Endothelial cell of umbilical vein (primary cell): Measurements from ENCODE around the gene CREB3. TPM values are rescaled to one million over a fixed set of nuclear protein-coding genes. Genes with fewer than 3 reads are reported as not detected.

Source experiments
- BruUV-seq: library from RNA; stranded (reverse); fragments of 400-500 nt; replicated peaks from 2 replicates; lab custom pipeline; 2021; lab: Mats Ljungman, UMichigan
- CTCF ChIA-PET: fragments of 300-600, 350-600 bp; sonication (Branson Sonifier 250); formaldehyde crosslinking; loops from one replicate; lab custom pipeline; 2021; ENCODE audit warnings: antibody characterized with exemption, inconsistent platforms; lab: Charles Lee
- POLR2A ChIA-PET: fragments of 300-600, 350-600 bp; sonication (Branson Sonifier 250); formaldehyde crosslinking; loops from one replicate; lab custom pipeline; 2021; ENCODE audit warnings: antibody characterized with exemption, inconsistent platforms; lab: Charles Lee
- DNase-seq: peaks from one replicate; pipeline ENCODE4 v3.0.0-alpha.2; 2011; ENCODE audit warnings: low read depth, low spot score
- FAIRE-seq: peaks from 2 replicates; lab custom pipeline; 2011; peaks lifted over from hg19 to GRCh38; lab: Jason Lieb, UNC
- H2AFZ ChIP-seq: 2 replicates; pipeline ENCODE4 v1.6.0; 2012; ENCODE audit warnings: low read depth, low read length, control low read depth, inconsistent platforms
- H3K27ac ChIP-seq: 2 replicates; pipeline ENCODE4 v1.5.1; 2011; ENCODE audit warnings: low read depth, mild to moderate bottlenecking, control low read depth, low read length, moderate library complexity; ENCODE audit not compliant: insufficient read depth
- H3K27me3 ChIP-seq, 2 experiments: 2 replicates each; pipeline versions ENCODE4 v1.6.0 to v1.6.1; 2011; ENCODE audit warnings: low read length in 2 of 2, mixed read lengths in 1 of 2; ENCODE audit not compliant: control insufficient read depth in 2 of 2, insufficient read depth in 2 of 2
- H3K36me3 ChIP-seq, 2 experiments: 2 replicates in 1 of 2; 3 replicates in 1 of 2; pipeline ENCODE4 v1.5.1; 2011; ENCODE audit warnings: low read length in 2 of 2, mild to moderate bottlenecking in 1 of 2, moderate library complexity in 1 of 2; ENCODE audit not compliant: control insufficient read depth in 2 of 2, insufficient read depth in 2 of 2; ENCODE audit errors: extremely low read depth in 1 of 2
- H3K4me1 ChIP-seq: 3 replicates; pipeline ENCODE4 v1.5.1; 2011; ENCODE audit warnings: mild to moderate bottlenecking, low read length; ENCODE audit not compliant: control insufficient read depth, insufficient read depth; ENCODE audit errors: extremely low read depth
- H3K4me2 ChIP-seq: 2 replicates; pipeline ENCODE4 v1.6.1; 2011; ENCODE audit warnings: low read length, control low read depth, mixed read lengths; ENCODE audit not compliant: insufficient read depth
- H3K4me3 ChIP-seq, 3 experiments: fragments of 200-600 bp in 1 of 3; sonication (generic), shearing (Covaris generic) in 1 of 3; replicated peaks in 1 of 3; 2 replicates each; pipeline ENCODE4 v1.5.1; 2011 to 2016; ENCODE audit warnings: control low read depth in 3 of 3, low read length in 3 of 3, mild to moderate bottlenecking in 2 of 3, inconsistent platforms in 1 of 3, low read depth in 1 of 3, moderate library complexity in 1 of 3; ENCODE audit not compliant: insufficient read depth in 1 of 3
- H3K79me2 ChIP-seq: 2 replicates; pipeline ENCODE4 v1.6.0; 2012; ENCODE audit warnings: low read length, inconsistent platforms; ENCODE audit not compliant: control insufficient read depth, insufficient read depth
- H3K9ac ChIP-seq: replicated peaks from 2 replicates; pipeline ENCODE3; 2011; ENCODE audit warnings: low read length, control low read depth; ENCODE audit not compliant: insufficient read depth; ENCODE audit errors: extremely low read depth
- H3K9me1 ChIP-seq: replicated peaks from 3 replicates; pipeline ENCODE4 v1.6.0; 2011; ENCODE audit warnings: mild to moderate bottlenecking, low read length; ENCODE audit not compliant: control insufficient read depth, insufficient read depth; ENCODE audit errors: extremely low read depth
- H3K9me3 ChIP-seq: replicated peaks from 2 replicates; pipeline ENCODE4 v1.5.1; 2012; ENCODE audit warnings: low read length, inconsistent platforms; ENCODE audit not compliant: control insufficient read depth, insufficient read depth
- H4K20me1 ChIP-seq: replicated peaks from 2 replicates; pipeline ENCODE3; 2011; ENCODE audit warnings: mild to moderate bottlenecking, low read length; ENCODE audit not compliant: control insufficient read depth, insufficient read depth; ENCODE audit errors: extremely low read depth
- CTCF ChIP-seq, 2 donors: IDR thresholded peaks; 1 replicate in 1 of 2; 2 replicates in 1 of 2; pipeline ENCODE4 v1.5.1; 2011; ENCODE audit warnings: low read length in 2 of 2, mild to moderate bottlenecking in 2 of 2, moderate library complexity in 2 of 2, control low read depth in 1 of 2, inconsistent platforms in 1 of 2, low read depth in 1 of 2; ENCODE audit not compliant: insufficient read depth in 1 of 2; ENCODE audit errors: extremely low read depth in 1 of 2
- EZH2 ChIP-seq: IDR thresholded peaks from 2 replicates; pipeline ENCODE4 v1.6.1; 2012; ENCODE audit warnings: borderline replicate concordance, low read depth, mild to moderate bottlenecking, moderate library complexity, low read length, inconsistent platforms; ENCODE audit not compliant: severe bottlenecking
- FOS ChIP-seq: IDR thresholded peaks from 2 replicates; pipeline ENCODE4 v1.6.1; 2011; ENCODE audit warnings: mild to moderate bottlenecking, low read length, moderate library complexity, borderline replicate concordance; ENCODE audit not compliant: insufficient read depth
- GATA2 ChIP-seq: IDR thresholded peaks from 2 replicates; pipeline ENCODE4 v1.7.0; 2011; ENCODE audit warnings: low read depth, mild to moderate bottlenecking, moderate library complexity, mixed read lengths, low read length; ENCODE audit not compliant: insufficient read length, insufficient read depth
- JUN ChIP-seq: IDR thresholded peaks from 2 replicates; pipeline ENCODE4 v1.6.1; 2011; ENCODE audit warnings: borderline replicate concordance, low read depth; ENCODE audit not compliant: insufficient read length, insufficient read depth
- MAX ChIP-seq: IDR thresholded peaks from 2 replicates; pipeline ENCODE4 v1.6.1; 2011; ENCODE audit not compliant: insufficient read depth, insufficient read length
- MYC ChIP-seq: IDR thresholded peaks from one replicate; pipeline ENCODE4 v1.6.1; 2011; ENCODE audit warnings: mild to moderate bottlenecking, low read depth, low read length
- POLR2A ChIP-seq: IDR thresholded peaks from 2 replicates; pipeline ENCODE4 v1.6.1; 2012; ENCODE audit warnings: low read depth, mild to moderate bottlenecking, control low read depth, low read length
- POLR2AphosphoS5 ChIP-seq: IDR thresholded peaks from 2 replicates; pipeline ENCODE4 v1.6.1; 2012; ENCODE audit warnings: low read depth, mild to moderate bottlenecking, control low read depth, low read length, moderate library complexity; ENCODE audit not compliant: insufficient read depth
- dilution Hi-C: fragments of 300-500 bp; cut with MboI; formaldehyde crosslinking; loops from one replicate; pipeline ENCODE4 v1.15.0; 2019; ENCODE audit warnings: low sequenced_read_pairs; ENCODE audit not compliant: extremely low pct_ligation_motif_present
- intact Hi-C: fragments of 100-400 bp; cut with micrococcal nuclease; formaldehyde crosslinking; loops from one replicate; pipeline ENCODE4 v1.10.0; 2022
- polyA plus RNA-seq, 4 experiments: library from polyadenylated mRNA; depleted of rRNA in 3 of 4; stranded (reverse) in 3 of 4; unstranded in 1 of 4; fragments of >200 nt; gene quantifications; 2 replicates each; pipeline versions ENCODE4 v1.2.1 to v1.2.3, GENCODE V29; 2011 to 2012; ENCODE audit warnings: missing spikeins in 1 of 4
- total RNA-seq: library from RNA; stranded (reverse); gene quantifications from 2 replicates; pipeline ENCODE4 v1.2.3, GENCODE V29; 2021

The CREB3 gene
- total and polyA plus RNA-seq, 2 donors (not counting 3 experiments of a cell fraction or from before 2014, with no cell fraction given): 39.8 to 52.1 TPM

GRCh38 chr9:35759795-35760194, 27.3 kb downstream of the CREB3 start:
- Histone ChIP-seq H3K4me1 (peaks cover 72% of the 10 kb centered on the region), H3K27ac (peak overlapping the region; percentile 76), H2AFZ (no peak overlapping the region), H3K9me3 (no peaks in the 10 kb centered on the region), H3K4me2 (no peak overlapping the region), H3K9me1 (no peaks in the 10 kb centered on the region), H4K20me1 (no peaks in the 10 kb centered on the region), H3K36me3 (no peaks in the 10 kb centered on the region), H3K79me2 (no peaks in the 10 kb centered on the region), H3K4me3 (no peak overlapping the region), H3K9ac (no peak overlapping the region), H3K27me3 (no peaks in the 10 kb centered on the region)
- no TSS peak for BruUV-seq
- intact Hi-C loops: loop anchor here (1.0 kb wide), 3 partner anchors 10 to 23 kb away; partner anchors contain the start of genes GBA2 and RGP1
- POLR2A ChIA-PET: interaction anchor here (1.2 to 2.2 kb wide), 3 partner anchors 12 to 16 kb away, joined by 4 to 8 read pairs (median 4); no protein-coding TSS in a partner anchor
- no peak for TF ChIP-seq POLR2AphosphoS5
- TF ChIP-seq JUN: no peak
- no peak for TF ChIP-seq MAX
- TF ChIP-seq MYC: no peak
- TF ChIP-seq FOS: no peak
- TF ChIP-seq EZH2: no peak
- TF ChIP-seq CTCF (IDR thresholded peaks at IDR 0.05; ENCODE audit: extremely low read depth in 1 of 2, insufficient read depth in 1 of 2, low read depth in 1 of 2, low read length in 2 of 2): no peak
- TF ChIP-seq GATA2: no peak
- TF ChIP-seq POLR2A: no peak
- DNase-seq (no peak), FAIRE-seq (no peak)
- dilution Hi-C loops: no loop called here
- CTCF ChIA-PET: interaction anchor here (1.0 to 7.2 kb wide), 11 partner anchors 11 to 122 kb away, joined by 3 to 62 read pairs (median 6); partner anchors contain the start of genes GBA2 and RGP1
